ENCODE results near the gene MAGOHB.
"Not testable (repeated sequence)": the region's sequence is repeated elsewhere in the genome, so short reads cannot be mapped to it uniquely, and the experiment has no call there.

MAGOHB gene

GRCh38 chr12:10611258-10611657 lies 2.2 kb downstream of the MAGOHB start:
- DNase-seq, result not testable (repeated sequence)

- DNase-seq, result no peak
These were observed 3.2 kb downstream of the MAGOHB start for GRCh38 chr12:10610188-10610587.

GRCh38 chr12:10607885-10608458 lies 5.4 kb downstream of the MAGOHB start:
- DNase-seq, result no peak

GRCh38 chr12:10601860-10602259 lies 11.5 kb downstream of the MAGOHB start:
- DNase-seq, result no peak

GRCh38 chr12:10600988-10601387 lies 12.4 kb downstream of the MAGOHB start:
- DNase-seq, result no peak

- DNase-seq, result no peak
These were observed 17.5 kb downstream of the MAGOHB start for GRCh38 chr12:10595881-10596280.

- no peak for DNase-seq
These were observed 22.4 kb downstream of the MAGOHB start for GRCh38 chr12:10590966-10591365.

GRCh38 chr12:10584415-10584814 lies 29.0 kb downstream of the MAGOHB start:
- DNase-seq, result peak; percentile 7

- no peak for DNase-seq
These were observed 30.7 kb downstream of the MAGOHB start for GRCh38 chr12:10582704-10583103.

GRCh38 chr12:10582133-10582532 lies 31.3 kb downstream of the MAGOHB start:
- not testable (repeated sequence) for DNase-seq

GRCh38 chr12:10574307-10574706 lies 39.1 kb downstream of the MAGOHB start:
- DNase-seq, result no peak

GRCh38 chr12:10572021-10572490 lies 41.4 kb downstream of the MAGOHB start:
- DNase-seq, result not testable (repeated sequence)

- no peak for DNase-seq
These were observed 42.3 kb downstream of the MAGOHB start for GRCh38 chr12:10571141-10571540.

- DNase-seq, result no peak
These were observed 45.6 kb downstream of the MAGOHB start for GRCh38 chr12:10567813-10568212.

GRCh38 chr12:10563966-10564365 lies 49.4 kb downstream of the MAGOHB start:
- DNase-seq, result no peak

- no peak for DNase-seq
These were observed 50.4 kb downstream of the MAGOHB start for GRCh38 chr12:10563002-10563401.

- DNase-seq, result peak; percentile 25
These were observed 51.0 kb downstream of the MAGOHB start for GRCh38 chr12:10562306-10562933.

GRCh38 chr12:10559244-10559643 lies 54.2 kb downstream of the MAGOHB start:
- DNase-seq, result no peak

GRCh38 chr12:10558789-10559188 lies 54.6 kb downstream of the MAGOHB start:
- DNase-seq, result no peak

GRCh38 chr12:10558301-10558700 lies 55.1 kb downstream of the MAGOHB start:
- DNase-seq, result no peak

- no peak for DNase-seq
These were observed 55.6 kb downstream of the MAGOHB start for GRCh38 chr12:10557766-10558165.

- DNase-seq, result no peak
These were observed 56.1 kb downstream of the MAGOHB start for GRCh38 chr12:10557329-10557728.

GRCh38 chr12:10554756-10555481 lies 58.5 kb downstream of the MAGOHB start:
- DNase-seq, result no peak

- no peak for DNase-seq
These were observed 59.1 kb downstream of the MAGOHB start for GRCh38 chr12:10554228-10554755.
